D721Med (cell line): ENCODE results near the gene PAQR4.

Experiments
- DNase-seq: peaks from one replicate; pipeline ENCODE4 v3.0.0; 2011; ENCODE audit warnings: low spot score; ENCODE audit not compliant: insufficient read length
- FAIRE-seq: peaks from 2 replicates; lab custom pipeline; 2011; peaks lifted over from hg19 to GRCh38; lab: Jason Lieb, UNC
- CTCF ChIP-seq: IDR thresholded peaks from 2 replicates; pipeline ENCODE4 v1.5.1; 2012; ENCODE audit warnings: mild to moderate bottlenecking, control low read depth; ENCODE audit not compliant: insufficient read depth; ENCODE audit errors: missing control alignments

PAQR4 gene

GRCh38 chr16:2982402-2982801 is 13.3 kb downstream of the PAQR4 start:
- DNase-seq: no peak
- no peak for TF ChIP-seq CTCF
- no peak for FAIRE-seq

GRCh38 chr16:2983706-2984136 is 14.6 kb downstream of the PAQR4 start:
- peak; percentile 92 for DNase-seq
- no peak for FAIRE-seq
- peak; percentile 68 for TF ChIP-seq CTCF

- DNase-seq (no peak), FAIRE-seq (no peak)
- no peak for TF ChIP-seq CTCF
These were observed 16.3 kb downstream of the PAQR4 start for GRCh38 chr16:2985462-2985861.

GRCh38 chr16:2985893-2986355 is 16.8 kb downstream of the PAQR4 start:
- DNase-seq: no peak
- TF ChIP-seq CTCF: no peak
- no peak for FAIRE-seq

- DNase-seq (no peak), FAIRE-seq (no peak)
- TF ChIP-seq CTCF: no peak
These were observed 17.6 kb downstream of the PAQR4 start for GRCh38 chr16:2986623-2987188.

GRCh38 chr16:2987286-2987685 is 18.1 kb downstream of the PAQR4 start:
- DNase-seq: no peak
- no peak for FAIRE-seq
- TF ChIP-seq CTCF: no peak

- TF ChIP-seq CTCF: no peak
- FAIRE-seq: no peak
- no peak for DNase-seq
These were observed 18.7 kb downstream of the PAQR4 start for GRCh38 chr16:2987833-2988232.
